Fibroblast of skin of abdomen (primary cell): Measurements from ENCODE around the gene TCF7. TPM values are rescaled to one million over a fixed set of nuclear protein-coding genes. Genes with fewer than 3 reads are reported as not detected.

Experiments used
- DNase-seq: peaks from one replicate; pipeline ENCODE4 v3.0.0-alpha.2; 2013
- polyA plus RNA-seq, 2 experiments: library from polyadenylated mRNA; unstranded; fragments of 120-200 nt; gene quantifications; one replicate each; pipeline ENCODE4 v1.2.1, GENCODE V29; 2013; ENCODE audit not compliant: insufficient read length in 2 of 2

Gene TCF7
- 5.8 TPM for polyA plus RNA-seq (2013, experiment 1 of 2; ENCODE audit: insufficient read length)
- 4.6 TPM for polyA plus RNA-seq (2013, experiment 2 of 2; ENCODE audit: insufficient read length)

GRCh38 chr5:134113902-134114875 is at the start of gene TCF7:
Gene TCF7 (plus strand): TSS chr5:134114681. CDS start chr5:134114907, 226 bp downstream.
- DNase-seq = peak; percentile 80

DNA sequence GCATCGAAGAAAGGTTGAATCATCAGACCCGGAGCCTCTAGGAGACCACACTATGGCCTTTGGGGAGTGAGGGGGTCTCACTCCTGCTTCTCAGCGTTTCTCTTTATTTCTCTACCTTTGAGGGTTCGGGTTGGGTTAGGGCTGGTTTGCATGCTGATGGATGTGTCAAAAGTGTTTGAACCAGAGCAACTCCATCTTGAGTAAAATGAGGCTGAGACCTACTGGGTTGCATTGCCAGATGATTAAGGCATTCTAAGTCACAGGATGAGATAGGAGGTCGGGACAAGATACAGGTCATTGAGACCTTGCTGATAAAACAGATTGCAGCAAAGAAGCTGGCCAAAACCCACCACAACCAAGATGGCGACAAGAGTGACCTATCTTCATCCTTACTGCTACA is 44.9 kb upstream of the TCF7 start:
- no peak for DNase-seq

DNA sequence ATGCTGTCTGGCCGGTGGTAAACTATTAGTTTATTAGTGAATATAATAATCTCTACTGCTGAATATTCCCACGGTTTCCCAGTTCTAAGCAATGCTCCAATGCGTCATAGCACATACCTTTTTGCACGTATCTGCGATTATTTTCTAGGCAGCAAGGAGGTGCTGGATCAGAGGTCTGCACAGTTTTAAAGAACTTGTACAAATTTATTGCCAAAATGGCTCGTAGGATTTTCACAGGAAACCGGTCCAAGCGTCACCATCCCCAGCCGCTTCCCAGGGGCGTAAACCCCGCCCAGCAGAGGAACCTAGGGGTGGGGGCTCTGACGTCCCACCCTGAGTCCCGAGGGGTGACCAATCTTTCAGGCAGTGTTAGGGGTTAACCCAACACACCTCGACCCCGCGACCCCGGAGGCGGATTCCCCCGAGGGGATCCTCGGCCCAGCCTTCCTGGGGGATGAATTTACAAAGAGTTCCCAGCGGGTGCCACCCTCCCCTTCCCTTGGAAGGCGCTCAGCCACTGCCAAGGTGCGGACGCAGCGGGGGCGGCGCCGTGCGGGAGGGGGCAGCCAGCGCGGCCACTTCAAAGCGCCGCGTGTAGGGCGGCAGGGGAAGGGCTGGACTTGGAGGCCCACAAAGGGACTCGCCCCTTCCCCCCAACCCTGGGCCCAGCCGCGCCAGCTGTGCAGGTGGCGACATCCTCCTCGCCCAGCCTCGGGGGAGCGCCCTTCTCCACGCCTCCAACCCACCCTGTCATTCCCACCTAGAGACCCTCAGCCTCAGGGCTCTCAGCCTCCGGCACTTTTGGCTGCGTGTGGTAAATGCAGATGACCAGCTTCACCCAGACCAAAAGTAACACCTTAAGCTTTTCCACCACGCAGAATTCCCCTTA is 43.5 kb upstream of the TCF7 start:
- DNase-seq = no peak

- DNase-seq = no peak
Measured at GRCh38 chr5:134071614-134072207, 42.8 kb upstream of the TCF7 start.

DNA sequence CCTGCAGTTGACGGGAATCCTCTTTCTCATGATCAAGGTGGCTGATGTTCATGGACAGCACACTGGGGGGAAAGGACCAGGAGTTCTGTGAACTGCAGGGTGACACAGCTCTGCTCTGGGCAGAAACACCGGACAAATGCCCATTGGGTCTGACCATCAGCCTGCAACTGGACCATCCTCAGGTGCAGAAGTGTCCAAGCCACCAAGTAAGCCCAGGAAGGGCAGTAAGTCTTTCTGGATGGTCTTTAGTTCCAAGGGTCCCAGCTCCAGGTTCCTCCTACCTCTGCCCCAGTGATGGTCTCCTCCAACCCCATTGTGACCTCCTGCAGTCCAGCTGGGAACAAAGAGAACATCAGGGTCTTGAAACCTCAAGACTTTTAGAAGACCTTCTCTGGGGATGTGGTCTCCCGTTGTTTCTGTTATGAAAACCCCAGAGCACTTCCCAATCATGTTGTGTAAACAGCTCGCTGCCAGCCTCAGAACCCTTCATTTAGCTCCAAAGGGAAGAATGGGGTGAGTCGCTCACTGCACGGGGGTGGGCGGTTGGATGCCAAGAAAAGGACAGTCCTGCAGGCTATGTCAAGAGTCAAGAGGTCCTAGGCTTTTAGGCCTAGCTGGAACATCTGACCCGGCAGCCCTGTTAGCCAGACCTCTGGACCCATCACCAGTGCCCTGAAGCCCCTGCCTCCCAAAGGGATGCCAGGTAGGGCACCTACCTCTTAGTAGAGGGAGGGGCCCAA is 41.8 kb upstream of the TCF7 start:
- no peak for DNase-seq

DNA sequence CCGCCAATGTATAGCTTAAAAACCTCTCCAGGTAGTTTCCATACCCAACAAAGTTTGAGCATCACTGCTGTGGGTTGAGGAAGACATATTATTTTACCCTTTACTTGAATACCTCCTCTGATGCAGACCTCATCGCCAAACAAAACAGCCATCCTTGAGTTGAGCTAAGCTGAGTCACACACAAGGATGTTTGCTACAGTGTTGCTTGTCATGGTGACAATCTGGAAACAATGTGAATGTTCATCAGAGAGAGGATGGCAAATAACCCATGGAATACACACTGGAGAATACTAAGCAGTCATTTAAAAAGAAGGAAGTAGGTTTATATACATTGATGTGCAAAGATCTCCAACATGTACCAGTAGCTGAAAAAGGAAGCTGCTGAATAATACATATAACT is 41.1 kb upstream of the TCF7 start:
- DNase-seq = no peak

- no peak for DNase-seq
Measured at GRCh38 chr5:134075102-134075501, 39.4 kb upstream of the TCF7 start.

DNA sequence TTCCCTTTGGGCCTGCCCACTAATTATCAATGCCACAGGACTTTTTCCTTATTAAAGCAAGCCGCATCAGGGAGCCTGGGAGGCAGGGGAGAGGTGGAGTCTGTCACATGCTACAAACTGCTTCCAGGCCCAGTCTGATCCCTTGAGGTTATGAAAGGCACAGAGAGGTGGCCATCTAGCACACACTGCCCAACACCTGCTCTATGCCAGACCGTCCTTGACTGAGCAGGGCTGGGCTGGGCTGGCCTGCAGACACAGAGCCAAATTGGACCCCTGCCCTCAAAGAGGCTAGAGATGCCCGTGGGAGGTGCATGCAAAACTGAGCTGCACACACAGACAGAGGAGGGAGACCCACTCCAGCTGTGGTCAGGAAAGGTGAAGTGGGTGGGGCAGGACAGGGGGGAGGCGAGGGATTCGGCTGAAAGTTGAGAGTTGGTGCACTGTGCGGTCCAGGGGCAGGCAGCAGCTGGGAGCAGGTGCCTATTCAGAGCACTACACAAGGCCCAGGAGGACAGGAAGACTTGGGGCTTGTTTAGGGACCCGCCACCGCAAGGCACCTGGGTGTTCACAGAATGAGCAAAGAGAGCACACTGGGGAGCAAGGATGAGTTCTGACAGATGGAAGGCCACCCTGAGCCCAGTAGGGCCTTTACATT is 36.4 kb upstream of the TCF7 start:
- no peak for DNase-seq

DNA sequence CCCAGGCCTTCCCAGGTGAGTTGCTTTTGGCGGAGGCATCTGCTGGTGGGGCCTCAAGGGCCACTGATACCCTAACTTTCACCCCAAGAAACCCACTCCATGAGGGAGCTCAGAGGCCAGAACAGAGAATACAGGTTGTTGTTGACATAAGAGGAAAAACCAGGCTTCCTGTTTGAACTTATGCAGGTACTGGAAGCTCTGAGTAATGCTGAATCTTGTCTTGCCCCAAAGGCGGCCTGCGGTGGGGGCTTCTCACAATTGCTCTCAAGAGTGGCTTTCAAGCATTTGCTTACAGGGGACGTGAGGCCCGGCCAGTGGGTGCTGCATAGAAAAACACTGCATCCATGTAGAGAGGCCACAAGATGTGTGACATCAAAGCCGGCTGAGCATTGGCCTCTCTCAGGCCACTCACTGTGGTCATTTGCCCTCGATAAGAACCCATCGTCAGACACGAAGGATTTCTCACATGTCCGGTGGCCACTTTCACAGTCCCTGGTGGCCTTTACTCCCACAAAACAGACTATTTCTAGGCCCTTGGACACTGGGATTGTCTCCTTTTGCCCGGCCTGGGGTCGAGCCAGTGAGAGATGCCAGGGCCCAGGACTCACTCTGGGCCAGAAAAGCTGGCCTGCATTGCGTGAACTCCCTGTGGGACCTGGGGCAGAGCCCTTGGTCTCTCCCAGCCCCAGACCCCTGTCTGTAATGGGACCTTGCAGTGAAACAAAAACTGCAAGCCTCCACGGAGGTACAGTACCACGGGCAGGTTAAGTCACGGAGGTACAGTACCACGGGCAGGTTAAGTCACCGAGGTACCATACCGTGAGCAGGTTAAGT is 34.5 kb upstream of the TCF7 start:
- DNase-seq = no peak

- peak; percentile 26 for DNase-seq
Measured at GRCh38 chr5:134082264-134082992, 32.1 kb upstream of the TCF7 start.

DNA sequence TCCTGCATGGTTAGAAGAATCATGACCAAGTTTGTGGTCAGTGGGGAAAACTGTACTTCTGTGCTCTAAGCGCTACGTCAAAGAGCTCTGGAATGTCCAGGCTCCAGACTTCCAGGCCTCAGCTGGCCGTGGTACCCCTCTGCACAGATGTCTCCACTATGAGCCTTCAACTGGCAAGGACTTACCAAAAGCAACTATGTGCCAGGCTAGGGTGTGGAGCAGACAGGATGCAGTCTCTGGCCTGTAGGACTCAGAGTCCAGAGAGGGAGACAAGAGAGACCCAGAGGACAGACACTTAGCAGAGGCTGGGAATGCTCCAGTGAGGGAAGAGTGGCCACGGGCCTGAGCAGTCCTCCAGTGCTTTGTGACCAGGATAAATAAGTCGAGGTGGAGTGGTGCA is 31.0 kb upstream of the TCF7 start:
- DNase-seq = no peak

GRCh38 chr5:134084022-134084565 is 30.4 kb upstream of the TCF7 start:
- DNase-seq = no peak

DNA sequence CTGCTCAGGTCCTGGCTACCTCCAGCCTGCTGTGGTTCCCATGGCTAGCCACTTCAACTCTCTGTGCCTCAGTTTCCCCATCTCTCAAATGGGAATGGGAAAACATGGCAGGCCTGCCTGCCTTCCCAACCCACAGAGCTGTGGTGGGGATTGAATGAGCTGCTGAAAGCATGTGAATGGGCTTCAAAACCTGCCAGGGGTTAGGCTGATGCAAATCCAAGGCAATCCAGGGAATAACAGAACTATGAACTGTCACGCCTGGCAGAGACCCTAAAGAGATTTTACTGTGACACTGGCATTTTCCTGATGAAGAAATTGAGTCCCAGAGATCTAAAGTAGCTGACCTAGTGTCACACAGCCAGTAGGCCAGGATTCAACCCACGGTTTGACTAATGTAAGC is 29.9 kb upstream of the TCF7 start:
- DNase-seq = peak; percentile 19

GRCh38 chr5:134085411-134085810 is 29.1 kb upstream of the TCF7 start:
- DNase-seq = no peak

GRCh38 chr5:134086225-134086942 is 28.1 kb upstream of the TCF7 start:
- DNase-seq = no peak

DNA sequence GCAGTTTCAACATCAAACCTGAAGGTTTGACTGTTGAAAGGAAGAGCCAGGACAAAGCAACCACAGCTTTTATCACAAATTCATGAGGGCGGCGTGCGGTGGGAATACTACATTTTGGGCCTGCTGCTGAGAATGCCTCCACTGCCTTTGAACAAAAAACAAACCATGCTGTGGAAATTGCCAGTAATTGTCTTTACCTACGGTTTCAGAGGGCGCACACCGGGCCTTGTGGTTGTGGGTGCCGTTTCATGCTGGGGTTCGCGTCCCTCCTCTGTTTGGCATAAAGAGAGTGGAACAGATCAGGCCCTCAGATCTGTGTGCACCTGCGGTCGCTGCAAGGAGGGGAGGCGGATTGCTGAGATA is 27.6 kb upstream of the TCF7 start:
- DNase-seq = no peak

GRCh38 chr5:134088291-134088690 is 26.2 kb upstream of the TCF7 start:
- DNase-seq = peak; percentile 34

DNA sequence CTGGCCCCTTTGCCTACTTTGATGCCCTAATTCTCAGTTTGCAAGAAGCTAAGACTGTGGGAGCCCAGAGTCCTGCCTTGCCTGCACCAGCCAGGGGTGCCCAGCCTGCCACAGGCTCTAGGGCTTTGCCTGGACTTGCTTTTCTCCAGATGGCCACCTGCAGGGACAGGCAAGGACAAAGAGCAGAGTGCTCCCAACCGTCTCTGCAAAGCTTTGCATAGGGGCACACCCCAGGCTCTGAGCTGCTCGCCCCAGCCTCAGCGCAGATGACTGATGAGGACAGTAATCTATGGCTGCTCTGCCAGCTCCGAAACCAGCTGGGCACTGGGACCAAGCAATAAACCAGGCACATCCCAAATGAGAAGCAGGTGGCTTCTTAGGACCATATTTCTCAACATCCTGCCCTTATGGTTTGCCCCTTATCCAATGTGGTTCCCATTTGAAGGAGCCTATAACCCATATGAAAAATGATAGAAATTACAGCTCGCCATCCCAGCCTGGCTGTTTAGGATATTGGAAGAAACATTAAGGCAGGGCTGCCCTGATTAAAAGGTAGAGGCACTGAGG is 25.4 kb upstream of the TCF7 start:
- no peak for DNase-seq

DNA sequence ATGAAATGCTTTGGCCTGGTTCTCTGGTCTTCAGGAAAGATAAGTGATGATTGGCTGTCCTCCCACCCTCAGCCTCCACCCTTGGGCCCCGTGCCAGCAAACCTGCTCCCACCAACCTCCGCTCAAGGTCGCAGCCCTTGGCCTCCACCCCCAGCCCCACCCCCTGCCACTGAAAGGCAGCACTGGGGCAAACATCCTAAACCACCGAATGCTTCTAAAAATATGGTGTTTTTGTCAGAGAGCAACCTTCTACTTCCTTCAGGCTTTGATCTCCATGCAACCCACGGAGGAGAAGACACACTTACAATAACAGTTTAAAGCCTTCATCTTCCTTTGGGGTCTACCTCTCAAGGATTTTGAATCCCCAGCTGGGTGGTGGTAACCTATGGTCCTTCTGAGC is 24.0 kb upstream of the TCF7 start:
- DNase-seq = no peak
